OCI-LY3 (cell line): Measurements from ENCODE around the gene TAOK2.

ENCODE experiments used
- CTCF ChIP-seq: fragments of 200-600, 300-600 bp; sonication (generic); IDR thresholded peaks from 2 replicates; pipeline ENCODE4 v1.5.1; 2014; ENCODE audit warnings: antibody characterized with exemption, low read length, low read depth
- EZH2phosphoT487 ChIP-seq: fragments of 200-600 bp; shearing (Covaris generic); IDR thresholded peaks from 2 replicates; pipeline ENCODE4 v1.6.1; 2018; ENCODE audit warnings: antibody characterized with exemption, mixed run types, low read depth

- TF ChIP-seq CTCF (no peak), EZH2phosphoT487 (no peak)
Measured at GRCh38 chr16:30006095-30006473, 32.4 kb downstream of the TAOK2 start.
